Activated CD8-positive, alpha-beta memory T cell treated with anti-CD3 and anti-CD28 coated beads for 24 hours (primary cell): Measurements from ENCODE around the gene CLCN7.

ENCODE experiments used
- DNase-seq: peaks from one replicate; pipeline ENCODE4 v3.0.0-alpha.2; 2020

The CLCN7 gene, protein sequence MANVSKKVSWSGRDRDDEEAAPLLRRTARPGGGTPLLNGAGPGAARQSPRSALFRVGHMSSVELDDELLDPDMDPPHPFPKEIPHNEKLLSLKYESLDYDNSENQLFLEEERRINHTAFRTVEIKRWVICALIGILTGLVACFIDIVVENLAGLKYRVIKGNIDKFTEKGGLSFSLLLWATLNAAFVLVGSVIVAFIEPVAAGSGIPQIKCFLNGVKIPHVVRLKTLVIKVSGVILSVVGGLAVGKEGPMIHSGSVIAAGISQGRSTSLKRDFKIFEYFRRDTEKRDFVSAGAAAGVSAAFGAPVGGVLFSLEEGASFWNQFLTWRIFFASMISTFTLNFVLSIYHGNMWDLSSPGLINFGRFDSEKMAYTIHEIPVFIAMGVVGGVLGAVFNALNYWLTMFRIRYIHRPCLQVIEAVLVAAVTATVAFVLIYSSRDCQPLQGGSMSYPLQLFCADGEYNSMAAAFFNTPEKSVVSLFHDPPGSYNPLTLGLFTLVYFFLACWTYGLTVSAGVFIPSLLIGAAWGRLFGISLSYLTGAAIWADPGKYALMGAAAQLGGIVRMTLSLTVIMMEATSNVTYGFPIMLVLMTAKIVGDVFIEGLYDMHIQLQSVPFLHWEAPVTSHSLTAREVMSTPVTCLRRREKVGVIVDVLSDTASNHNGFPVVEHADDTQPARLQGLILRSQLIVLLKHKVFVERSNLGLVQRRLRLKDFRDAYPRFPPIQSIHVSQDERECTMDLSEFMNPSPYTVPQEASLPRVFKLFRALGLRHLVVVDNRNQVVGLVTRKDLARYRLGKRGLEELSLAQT

GRCh38 chr16:1474796-1475551, at the start of gene CLCN7:
CLCN7 (minus strand) TSS chr16:1475028; CDS start chr16:1474974, 54 bp downstream.
- peak; percentile 94 for DNase-seq

- DNase-seq: no peak
Measured at GRCh38 chr16:1524366-1524765, 49.5 kb upstream of the CLCN7 start.

GRCh38 chr16:1523581-1524245, 48.9 kb upstream of the CLCN7 start:
- DNase-seq: no peak

GRCh38 chr16:1520461-1520860, 45.6 kb upstream of the CLCN7 start:
- no peak for DNase-seq

DNA sequence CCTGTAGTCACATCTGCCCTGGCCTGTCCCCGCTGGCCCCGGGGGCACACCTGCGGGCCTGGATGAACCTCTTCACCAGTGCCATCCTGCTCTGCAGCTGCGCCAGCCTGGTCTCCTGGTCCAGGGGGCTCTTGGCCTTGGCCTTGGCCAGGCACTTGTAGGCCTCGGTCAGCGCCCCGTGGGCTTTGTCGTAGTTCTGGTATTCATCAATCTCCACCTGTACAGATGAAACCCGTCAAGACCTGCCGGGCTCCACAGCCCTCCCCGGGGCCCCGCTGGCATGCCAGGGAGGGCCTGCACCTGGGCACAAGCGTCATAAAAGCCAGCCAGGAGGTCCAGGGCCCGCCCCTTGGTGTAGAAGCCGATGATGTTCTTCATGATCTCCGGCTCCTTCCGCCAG, 45.0 kb upstream of the CLCN7 start:
- no peak for DNase-seq

DNA sequence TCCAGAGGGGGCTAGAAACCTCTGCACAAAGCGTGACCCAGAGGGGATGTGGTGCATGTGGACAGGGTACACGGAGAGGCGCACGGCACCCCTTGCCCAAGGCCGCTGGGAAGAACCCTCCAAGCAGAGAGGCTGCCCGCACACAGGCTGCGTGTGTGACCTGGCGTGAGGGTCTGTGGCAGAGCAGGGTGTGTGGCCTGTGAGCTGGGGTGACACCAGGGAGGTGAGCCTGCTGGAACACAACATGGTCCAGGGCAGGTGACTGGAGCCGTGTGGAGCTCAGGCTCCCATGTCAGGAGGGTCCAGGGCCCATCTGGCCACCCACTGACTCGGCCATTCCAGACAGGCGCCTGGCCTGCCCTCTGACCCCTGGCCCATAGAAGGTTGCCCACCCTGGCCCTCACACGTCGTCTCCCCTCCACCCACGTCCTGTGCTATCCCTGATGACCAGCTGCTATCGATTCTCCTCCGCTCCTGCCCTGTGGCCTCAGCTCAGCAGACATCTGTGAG, 43.9 kb upstream of the CLCN7 start:
- no peak for DNase-seq

- no peak for DNase-seq
Measured at GRCh38 chr16:1514507-1514906, 39.7 kb upstream of the CLCN7 start.

- no peak for DNase-seq
Measured at GRCh38 chr16:1512774-1513173, 37.9 kb upstream of the CLCN7 start.

GRCh38 chr16:1511662-1512569, 37.1 kb upstream of the CLCN7 start:
- DNase-seq: no peak

- no peak for DNase-seq
Measured at GRCh38 chr16:1510941-1511351, 36.1 kb upstream of the CLCN7 start.

GRCh38 chr16:1510272-1510671, 35.4 kb upstream of the CLCN7 start:
- no peak for DNase-seq

GRCh38 chr16:1509307-1510221, 34.7 kb upstream of the CLCN7 start:
- no peak for DNase-seq

DNA sequence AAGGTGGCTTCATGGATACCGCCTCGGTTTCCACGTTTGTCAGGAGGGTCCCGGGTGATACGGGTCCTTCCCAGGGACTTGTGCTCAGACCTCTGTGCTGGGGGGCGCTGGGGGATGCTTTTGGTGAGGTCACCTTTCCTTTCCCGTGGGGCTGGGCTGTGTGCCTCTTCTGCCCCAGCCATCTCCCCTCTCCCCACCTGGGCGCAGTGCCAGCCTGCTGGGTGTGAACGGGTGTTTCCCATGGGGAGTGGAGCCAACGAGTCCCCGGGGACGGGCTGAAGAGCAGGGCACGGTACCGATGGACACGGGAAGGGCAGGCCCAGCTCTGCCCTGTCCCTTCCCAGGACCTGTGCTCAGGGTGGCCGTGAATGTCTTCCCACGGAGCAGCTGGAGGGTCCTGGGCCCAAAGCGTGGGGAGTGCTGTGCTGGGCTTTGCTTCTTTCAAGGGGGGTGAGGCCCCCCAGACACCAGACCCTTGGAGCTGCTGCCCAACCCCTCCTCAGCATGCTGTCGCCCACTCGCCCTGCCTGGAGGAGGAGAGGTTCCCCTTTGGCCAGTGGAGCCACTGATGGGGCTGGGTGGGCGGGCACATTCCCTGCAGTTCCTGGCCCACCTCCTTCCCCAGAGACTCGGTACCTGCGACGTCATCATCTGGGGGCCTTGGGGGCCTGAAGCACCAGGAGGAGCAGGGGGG, 33.8 kb upstream of the CLCN7 start:
- no peak for DNase-seq

GRCh38 chr16:1506494-1507213, 31.8 kb upstream of the CLCN7 start:
- no peak for DNase-seq

DNA sequence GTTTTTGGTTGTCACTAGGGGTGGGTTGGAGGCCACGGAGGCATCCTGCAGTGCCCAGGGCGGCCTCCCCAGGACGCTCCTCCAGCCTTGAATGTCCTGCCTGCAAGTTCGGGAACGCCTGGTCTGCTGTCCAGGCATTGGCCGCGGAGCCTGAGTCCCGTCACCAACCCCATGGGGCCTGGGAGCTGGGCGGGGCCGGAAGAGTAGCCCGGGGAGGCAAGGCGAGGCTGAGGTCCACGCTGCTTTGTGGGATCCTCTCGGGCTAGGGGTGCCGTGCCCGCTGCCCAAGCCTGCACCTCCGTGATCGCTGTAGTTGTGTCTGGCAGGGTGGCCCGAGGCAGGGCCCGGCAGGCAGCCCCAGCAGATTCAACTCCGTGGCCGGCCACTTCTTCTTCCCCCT, 31.1 kb upstream of the CLCN7 start:
- no peak for DNase-seq

DNA sequence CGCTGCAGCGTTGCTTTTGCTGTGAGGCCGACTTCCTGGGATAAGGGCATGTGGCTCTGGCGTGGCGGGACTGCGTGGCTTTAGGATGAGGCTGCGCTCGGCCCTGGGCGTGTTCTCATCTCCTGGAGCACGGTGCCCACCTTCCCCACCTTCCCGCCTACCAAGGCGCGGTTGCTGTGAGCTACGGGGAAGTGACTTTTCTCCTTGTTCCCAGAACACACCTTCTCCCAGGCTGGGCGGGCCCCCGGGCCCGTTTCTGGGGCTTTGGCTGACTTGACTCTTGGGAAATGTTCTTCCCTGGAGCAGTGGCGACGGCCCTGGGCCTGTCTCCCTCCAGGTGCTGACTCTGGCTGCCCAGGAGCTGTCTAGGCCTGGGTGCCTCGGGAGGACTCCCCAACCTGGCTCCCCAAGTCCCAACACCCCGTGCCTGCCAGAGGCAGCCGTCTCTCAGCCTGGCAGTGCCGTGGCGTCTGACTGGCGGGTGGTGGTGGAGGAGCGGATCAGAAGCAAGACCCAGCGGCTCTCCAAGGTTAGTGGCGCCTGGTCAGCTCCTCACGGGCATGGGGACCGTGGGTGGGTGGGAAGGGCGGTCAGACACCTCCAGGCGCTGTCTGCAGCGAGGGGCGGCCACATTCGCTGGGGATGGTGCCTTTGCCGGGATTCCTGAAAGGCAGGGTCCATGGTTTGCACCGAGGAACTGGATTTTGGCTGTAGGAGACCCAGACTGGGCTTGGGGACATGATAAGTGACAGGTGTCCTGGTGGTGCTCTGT, 30.4 kb upstream of the CLCN7 start:
- no peak for DNase-seq

- DNase-seq: no peak
Measured at GRCh38 chr16:1503110-1503955, 28.5 kb upstream of the CLCN7 start.
